GM23338 (cell line): ENCODE measurements around the gene LRRFIP1.

ENCODE experiments used
- CREB1 ChIP-seq: fragments of 250-450 bp; sonication (Bioruptor Pico); IDR thresholded peaks from 2 replicates; pipeline ENCODE4 v1.5.0; 2020; ENCODE audit warnings: low read depth, mild to moderate bottlenecking, moderate library complexity
- EZH2 ChIP-seq: fragments of 200-600 bp; sonication (generic); IDR thresholded peaks from one replicate; pipeline ENCODE4 v1.8.0; 2017; ENCODE audit warnings: antibody characterized with exemption, mild to moderate bottlenecking, low read depth; ENCODE audit not compliant: unreplicated experiment
- EZH2phosphoT487 ChIP-seq: fragments of 200-600 bp; sonication (generic); IDR thresholded peaks from one replicate; pipeline ENCODE4 v1.8.1; 2018; ENCODE audit warnings: antibody characterized with exemption; ENCODE audit not compliant: unreplicated experiment
- JUNB ChIP-seq: IDR thresholded peaks from one replicate; pipeline ENCODE4 v1.6.1; 2016; ENCODE audit warnings: antibody characterized with exemption; ENCODE audit not compliant: unreplicated experiment
- POLR2AphosphoS5 ChIP-seq: IDR thresholded peaks from 2 replicates; pipeline ENCODE4 v1.6.1; 2016; ENCODE audit warnings: antibody characterized with exemption, low read depth
- REST ChIP-seq: IDR thresholded peaks from one replicate; pipeline ENCODE4 v1.6.1; 2018; ENCODE audit warnings: antibody characterized with exemption; ENCODE audit not compliant: unreplicated experiment
- STAT1 ChIP-seq: IDR thresholded peaks from one replicate; pipeline ENCODE4 v1.6.1; 2016; ENCODE audit warnings: antibody characterized with exemption; ENCODE audit not compliant: unreplicated experiment
- ZNF114 ChIP-seq: fragments of 250-450 bp; sonication (Bioruptor Pico); IDR thresholded peaks from 2 replicates; pipeline ENCODE4 v1.5.0; 2020; ENCODE audit warnings: mild to moderate bottlenecking, moderate library complexity
- ZNF331 ChIP-seq: fragments of 250-450 bp; sonication (Bioruptor Pico); IDR thresholded peaks from 2 replicates; pipeline ENCODE4 v1.5.0; 2020; ENCODE audit warnings: low read depth, mild to moderate bottlenecking, moderate library complexity
- ZNF462 ChIP-seq: fragments of 250-450 bp; sonication (Bioruptor Pico); IDR thresholded peaks from 2 replicates; pipeline ENCODE4 v1.5.0; 2020; ENCODE audit warnings: mild to moderate bottlenecking, moderate library complexity
- TF ChIP-seq, protein P1 (sequence below): IDR thresholded peaks from 2 replicates; pipeline ENCODE4 v1.6.1; 2016; ENCODE audit warnings: antibody characterized with exemption
- TF ChIP-seq, protein P2 (sequence below), 2 experiments: fragments of 200-600 bp in 1 of 2; sonication (generic) in 1 of 2; conservative IDR thresholded peaks; 2 replicates each; pipeline versions ENCODE4 v1.5.1 to v1.6.1; 2016 to 2017; ENCODE audit warnings: antibody characterized with exemption in 2 of 2, low read depth in 2 of 2, mild to moderate bottlenecking in 2 of 2, moderate library complexity in 1 of 2

GRCh38 chr2:237643582-237644380, 16.4 kb downstream of the LRRFIP1 start:
- TF ChIP-seq, protein P1, sequence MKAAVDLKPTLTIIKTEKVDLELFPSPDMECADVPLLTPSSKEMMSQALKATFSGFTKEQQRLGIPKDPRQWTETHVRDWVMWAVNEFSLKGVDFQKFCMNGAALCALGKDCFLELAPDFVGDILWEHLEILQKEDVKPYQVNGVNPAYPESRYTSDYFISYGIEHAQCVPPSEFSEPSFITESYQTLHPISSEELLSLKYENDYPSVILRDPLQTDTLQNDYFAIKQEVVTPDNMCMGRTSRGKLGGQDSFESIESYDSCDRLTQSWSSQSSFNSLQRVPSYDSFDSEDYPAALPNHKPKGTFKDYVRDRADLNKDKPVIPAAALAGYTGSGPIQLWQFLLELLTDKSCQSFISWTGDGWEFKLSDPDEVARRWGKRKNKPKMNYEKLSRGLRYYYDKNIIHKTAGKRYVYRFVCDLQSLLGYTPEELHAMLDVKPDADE: no peak
- TF ChIP-seq, protein P2, sequence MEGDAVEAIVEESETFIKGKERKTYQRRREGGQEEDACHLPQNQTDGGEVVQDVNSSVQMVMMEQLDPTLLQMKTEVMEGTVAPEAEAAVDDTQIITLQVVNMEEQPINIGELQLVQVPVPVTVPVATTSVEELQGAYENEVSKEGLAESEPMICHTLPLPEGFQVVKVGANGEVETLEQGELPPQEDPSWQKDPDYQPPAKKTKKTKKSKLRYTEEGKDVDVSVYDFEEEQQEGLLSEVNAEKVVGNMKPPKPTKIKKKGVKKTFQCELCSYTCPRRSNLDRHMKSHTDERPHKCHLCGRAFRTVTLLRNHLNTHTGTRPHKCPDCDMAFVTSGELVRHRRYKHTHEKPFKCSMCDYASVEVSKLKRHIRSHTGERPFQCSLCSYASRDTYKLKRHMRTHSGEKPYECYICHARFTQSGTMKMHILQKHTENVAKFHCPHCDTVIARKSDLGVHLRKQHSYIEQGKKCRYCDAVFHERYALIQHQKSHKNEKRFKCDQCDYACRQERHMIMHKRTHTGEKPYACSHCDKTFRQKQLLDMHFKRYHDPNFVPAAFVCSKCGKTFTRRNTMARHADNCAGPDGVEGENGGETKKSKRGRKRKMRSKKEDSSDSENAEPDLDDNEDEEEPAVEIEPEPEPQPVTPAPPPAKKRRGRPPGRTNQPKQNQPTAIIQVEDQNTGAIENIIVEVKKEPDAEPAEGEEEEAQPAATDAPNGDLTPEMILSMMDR (conservative IDR thresholded peaks at IDR 0.05; ENCODE audit: low read depth in 2 of 2): no peak
- TF ChIP-seq EZH2: no peak
- TF ChIP-seq REST: no peak
- TF ChIP-seq CREB1 (CRISPR knock-in tag): no peak
- no peak for TF ChIP-seq POLR2AphosphoS5
- no peak for TF ChIP-seq JUNB
- TF ChIP-seq EZH2phosphoT487: no peak
- TF ChIP-seq ZNF331 (CRISPR knock-in tag): no peak
- no peak for TF ChIP-seq STAT1
- no peak for TF ChIP-seq ZNF114 (CRISPR knock-in tag)
- TF ChIP-seq ZNF462: no peak
